Measurements from ENCODE around the gene C6orf163. TPM values are rescaled to one million over a fixed set of nuclear protein-coding genes. Genes with fewer than 3 reads are reported as not detected.

The C6orf163 gene
- total RNA-seq, 2 donors from 2014 or later = 4.7 to 7.4 TPM

DNA sequence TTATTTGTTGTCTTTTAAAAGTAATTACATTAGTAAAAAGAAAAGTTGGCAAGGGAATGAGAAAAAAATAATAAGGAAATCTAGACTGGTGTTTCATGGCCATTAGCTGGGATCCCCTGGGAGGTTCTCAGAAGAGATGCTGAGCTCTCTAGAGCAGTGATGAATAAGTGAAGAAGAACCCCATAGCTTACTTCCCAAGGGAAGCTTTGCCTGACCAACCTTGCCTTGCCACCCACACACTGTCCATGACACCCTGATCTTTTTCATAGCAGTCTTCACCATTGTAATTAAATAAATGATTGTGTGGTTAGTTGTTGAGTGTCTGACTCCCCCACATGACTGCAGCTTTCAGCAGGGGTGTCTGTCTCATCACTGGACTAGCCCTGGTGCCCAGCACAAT, 5.9 kb downstream of the C6orf163 start:
- H3K27ac ChIP-seq = no peak overlapping the region
- H3K4me3 ChIP-seq = no peak overlapping the region
- intact Hi-C loops (cut with DNase I) = no loop called here
- H3K9me3 ChIP-seq = no peaks in the 10 kb centered on the region
- no peak for TF ChIP-seq POLR2A (IDR thresholded peaks at IDR 0.05)
- TF ChIP-seq POLR2AphosphoS5 (IDR thresholded peaks at IDR 0.05) = no peak
- TF ChIP-seq, protein P1, sequence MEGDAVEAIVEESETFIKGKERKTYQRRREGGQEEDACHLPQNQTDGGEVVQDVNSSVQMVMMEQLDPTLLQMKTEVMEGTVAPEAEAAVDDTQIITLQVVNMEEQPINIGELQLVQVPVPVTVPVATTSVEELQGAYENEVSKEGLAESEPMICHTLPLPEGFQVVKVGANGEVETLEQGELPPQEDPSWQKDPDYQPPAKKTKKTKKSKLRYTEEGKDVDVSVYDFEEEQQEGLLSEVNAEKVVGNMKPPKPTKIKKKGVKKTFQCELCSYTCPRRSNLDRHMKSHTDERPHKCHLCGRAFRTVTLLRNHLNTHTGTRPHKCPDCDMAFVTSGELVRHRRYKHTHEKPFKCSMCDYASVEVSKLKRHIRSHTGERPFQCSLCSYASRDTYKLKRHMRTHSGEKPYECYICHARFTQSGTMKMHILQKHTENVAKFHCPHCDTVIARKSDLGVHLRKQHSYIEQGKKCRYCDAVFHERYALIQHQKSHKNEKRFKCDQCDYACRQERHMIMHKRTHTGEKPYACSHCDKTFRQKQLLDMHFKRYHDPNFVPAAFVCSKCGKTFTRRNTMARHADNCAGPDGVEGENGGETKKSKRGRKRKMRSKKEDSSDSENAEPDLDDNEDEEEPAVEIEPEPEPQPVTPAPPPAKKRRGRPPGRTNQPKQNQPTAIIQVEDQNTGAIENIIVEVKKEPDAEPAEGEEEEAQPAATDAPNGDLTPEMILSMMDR (IDR thresholded peaks at IDR 0.05) = no peak
- DNase-seq (ENCODE audit: low spot score) = no peak
- no peaks in the 10 kb centered on the region for H3K4me1 ChIP-seq (replicated peaks)
- no peaks in the 10 kb centered on the region for H3K36me3 ChIP-seq
- H3K27me3 ChIP-seq (replicated peaks; ENCODE audit: insufficient read depth) = no peaks in the 10 kb centered on the region

DNA sequence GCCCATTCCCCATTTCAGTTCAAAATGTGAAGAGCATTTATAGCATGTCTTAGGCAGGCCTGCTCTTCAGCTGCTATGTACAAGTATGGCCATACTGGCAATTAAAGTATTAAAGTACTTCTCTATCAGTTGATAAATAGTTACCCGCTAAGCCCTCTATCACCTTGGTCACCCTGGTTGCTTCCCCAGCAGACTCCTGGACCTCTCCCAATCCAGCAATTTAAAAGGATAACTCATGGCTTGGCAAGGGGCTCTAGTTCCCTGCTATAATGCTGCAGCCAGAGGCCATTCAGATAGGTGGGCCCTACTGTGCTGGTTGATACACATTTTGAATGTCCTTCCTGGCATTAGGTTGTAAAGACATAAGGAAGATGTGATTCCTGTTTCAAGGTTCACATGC, 7.0 kb downstream of the C6orf163 start:
- Histone ChIP-seq H3K36me3 (no peaks in the 10 kb centered on the region), H3K27me3 (replicated peaks; ENCODE audit: insufficient read depth) (no peaks in the 10 kb centered on the region), H3K27ac (no peak overlapping the region), H3K4me1 (replicated peaks) (no peaks in the 10 kb centered on the region), H3K4me3 (no peak overlapping the region), H3K9me3 (no peaks in the 10 kb centered on the region)
- TF ChIP-seq, protein P1 (IDR thresholded peaks at IDR 0.05) = no peak
- TF ChIP-seq POLR2AphosphoS5 (IDR thresholded peaks at IDR 0.05) (no peak), POLR2A (IDR thresholded peaks at IDR 0.05) (no peak)
- 92% methylated on average over 1 of the region's 1 CpG for WGBS
- intact Hi-C loops (cut with DNase I) = no loop called here
- DNase-seq (ENCODE audit: low spot score) = no peak

GRCh38 chr6:87356181-87356580, 11.6 kb downstream of the C6orf163 start:
- Histone ChIP-seq H3K9me3 (no peaks in the 10 kb centered on the region), H3K4me1 (replicated peaks) (no peaks in the 10 kb centered on the region), H3K36me3 (no peaks in the 10 kb centered on the region), H3K27ac (no peak overlapping the region), H3K27me3 (replicated peaks; ENCODE audit: insufficient read depth) (no peaks in the 10 kb centered on the region), H3K4me3 (no peak overlapping the region)
- TF ChIP-seq POLR2A (IDR thresholded peaks at IDR 0.05) = no peak
- TF ChIP-seq, protein P1 (IDR thresholded peaks at IDR 0.05) = no peak
- TF ChIP-seq POLR2AphosphoS5 (IDR thresholded peaks at IDR 0.05) = no peak
- DNase-seq (ENCODE audit: low spot score) = no peak
- intact Hi-C loops (cut with DNase I) = no loop called here
- WGBS = 95% methylated on average over 4 of the region's 4 CpGs

DNA sequence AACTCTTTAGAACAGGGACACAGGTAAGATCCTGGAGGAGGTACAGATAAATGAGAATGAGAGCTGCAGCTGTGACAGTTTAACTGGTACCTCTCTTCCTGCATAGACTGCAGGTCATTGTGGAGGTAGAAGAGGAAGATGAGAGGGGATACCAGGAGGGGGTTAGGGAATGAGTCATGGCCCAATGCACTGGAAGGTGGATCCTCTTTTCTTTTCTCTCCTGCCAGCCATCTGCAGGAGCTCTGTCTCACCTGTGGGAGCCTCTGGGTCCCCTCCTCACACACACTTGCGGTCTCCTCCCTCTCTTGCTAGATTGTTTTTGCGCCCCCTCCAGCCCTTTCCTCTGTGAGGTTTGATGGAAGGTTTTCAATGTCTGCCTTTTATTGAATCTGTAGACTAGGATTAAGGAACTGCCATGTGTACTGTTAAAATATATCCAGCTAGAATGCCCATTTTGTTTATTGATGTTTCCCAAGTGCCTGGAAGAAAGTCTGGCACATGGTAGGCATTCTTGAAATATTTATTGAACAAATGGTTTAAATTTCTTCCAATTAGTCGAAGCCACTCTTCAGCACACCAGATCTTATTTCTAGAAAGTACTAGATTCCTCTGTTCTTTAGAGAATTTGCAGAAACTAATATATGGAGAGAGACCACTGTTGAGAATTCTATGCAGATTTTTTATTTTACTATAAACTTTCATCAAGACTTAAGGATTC, 13.0 kb downstream of the C6orf163 start:
- intact Hi-C loops (cut with DNase I) = no loop called here
- DNase-seq (ENCODE audit: low spot score) = no peak
- Histone ChIP-seq H3K9me3 (no peaks in the 10 kb centered on the region), H3K27me3 (replicated peaks; ENCODE audit: insufficient read depth) (no peaks in the 10 kb centered on the region), H3K27ac (no peak overlapping the region), H3K36me3 (no peaks in the 10 kb centered on the region), H3K4me3 (no peak overlapping the region), H3K4me1 (replicated peaks) (no peaks in the 10 kb centered on the region)
- TF ChIP-seq POLR2AphosphoS5 (IDR thresholded peaks at IDR 0.05) = no peak
- no peak for TF ChIP-seq POLR2A (IDR thresholded peaks at IDR 0.05)
- TF ChIP-seq, protein P1 (IDR thresholded peaks at IDR 0.05) = no peak
- WGBS = 84% methylated on average over 3 of the region's 3 CpGs

GRCh38 chr6:87364602-87365252, 20.1 kb downstream of the C6orf163 start:
- Histone ChIP-seq H3K4me1 (replicated peaks) (no peaks in the 10 kb centered on the region), H3K4me3 (no peak overlapping the region), H3K27ac (no peak overlapping the region), H3K36me3 (no peaks in the 10 kb centered on the region), H3K9me3 (no peaks in the 10 kb centered on the region), H3K27me3 (replicated peaks; ENCODE audit: insufficient read depth) (no peaks in the 10 kb centered on the region)
- no peak for DNase-seq (ENCODE audit: low spot score)
- intact Hi-C loops (cut with DNase I) = no loop called here
- no peak for TF ChIP-seq POLR2AphosphoS5 (IDR thresholded peaks at IDR 0.05)
- TF ChIP-seq, protein P1 (IDR thresholded peaks at IDR 0.05) = no peak
- no peak for TF ChIP-seq POLR2A (IDR thresholded peaks at IDR 0.05)
- 86% methylated on average over 5 of the region's 5 CpGs for WGBS
